Measurements from ENCODE around the gene FAM114A1.

DNA sequence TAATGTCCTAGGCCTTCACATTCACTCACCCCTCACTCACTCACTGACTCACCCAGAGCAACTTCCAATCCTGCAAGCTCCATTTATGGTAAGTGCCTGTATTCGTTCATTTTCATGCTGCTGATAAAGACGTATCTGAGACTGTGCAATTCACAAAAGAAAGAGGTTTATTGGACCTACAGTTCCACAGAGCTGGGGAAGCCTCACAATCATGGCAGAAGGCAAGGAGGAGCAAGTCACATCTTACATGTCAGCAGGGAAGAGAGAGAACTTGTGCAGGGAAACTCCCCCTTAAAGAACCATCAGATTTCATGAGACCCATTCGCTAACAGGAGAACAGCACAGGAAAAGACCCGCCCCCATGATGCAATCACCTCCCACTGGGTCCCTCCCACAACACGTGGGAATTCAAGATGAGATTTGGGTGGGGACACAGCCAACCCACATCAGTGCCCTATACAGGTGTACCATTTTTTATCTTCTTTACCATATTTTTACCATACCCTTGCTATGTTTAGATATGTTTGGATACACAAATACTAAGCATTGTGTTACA lies 44.8 kb upstream of the FAM114A1 start:
- no peak for TF ChIP-seq EZH2phosphoT487 (IDR thresholded peaks at IDR 0.05; ENCODE audit: borderline replicate concordance, low read length)
- TF ChIP-seq, protein P1, sequence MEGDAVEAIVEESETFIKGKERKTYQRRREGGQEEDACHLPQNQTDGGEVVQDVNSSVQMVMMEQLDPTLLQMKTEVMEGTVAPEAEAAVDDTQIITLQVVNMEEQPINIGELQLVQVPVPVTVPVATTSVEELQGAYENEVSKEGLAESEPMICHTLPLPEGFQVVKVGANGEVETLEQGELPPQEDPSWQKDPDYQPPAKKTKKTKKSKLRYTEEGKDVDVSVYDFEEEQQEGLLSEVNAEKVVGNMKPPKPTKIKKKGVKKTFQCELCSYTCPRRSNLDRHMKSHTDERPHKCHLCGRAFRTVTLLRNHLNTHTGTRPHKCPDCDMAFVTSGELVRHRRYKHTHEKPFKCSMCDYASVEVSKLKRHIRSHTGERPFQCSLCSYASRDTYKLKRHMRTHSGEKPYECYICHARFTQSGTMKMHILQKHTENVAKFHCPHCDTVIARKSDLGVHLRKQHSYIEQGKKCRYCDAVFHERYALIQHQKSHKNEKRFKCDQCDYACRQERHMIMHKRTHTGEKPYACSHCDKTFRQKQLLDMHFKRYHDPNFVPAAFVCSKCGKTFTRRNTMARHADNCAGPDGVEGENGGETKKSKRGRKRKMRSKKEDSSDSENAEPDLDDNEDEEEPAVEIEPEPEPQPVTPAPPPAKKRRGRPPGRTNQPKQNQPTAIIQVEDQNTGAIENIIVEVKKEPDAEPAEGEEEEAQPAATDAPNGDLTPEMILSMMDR (IDR thresholded peaks at IDR 0.05; ENCODE audit: low read depth, low read length, poor library complexity, severe bottlenecking) = no peak

All from DOHH2 (cell line).